ENCODE data around the gene SBF1. TPM values are rescaled to one million over a fixed set of nuclear protein-coding genes. Genes with fewer than 3 reads are reported as not detected.
"Not testable (repeated sequence)": the region's sequence is repeated elsewhere in the genome, so short reads cannot be mapped to it uniquely, and the experiment has no call there.

Gene SBF1
- total RNA-seq, 1 donor from 2014 or later = 37.3 TPM

DNA sequence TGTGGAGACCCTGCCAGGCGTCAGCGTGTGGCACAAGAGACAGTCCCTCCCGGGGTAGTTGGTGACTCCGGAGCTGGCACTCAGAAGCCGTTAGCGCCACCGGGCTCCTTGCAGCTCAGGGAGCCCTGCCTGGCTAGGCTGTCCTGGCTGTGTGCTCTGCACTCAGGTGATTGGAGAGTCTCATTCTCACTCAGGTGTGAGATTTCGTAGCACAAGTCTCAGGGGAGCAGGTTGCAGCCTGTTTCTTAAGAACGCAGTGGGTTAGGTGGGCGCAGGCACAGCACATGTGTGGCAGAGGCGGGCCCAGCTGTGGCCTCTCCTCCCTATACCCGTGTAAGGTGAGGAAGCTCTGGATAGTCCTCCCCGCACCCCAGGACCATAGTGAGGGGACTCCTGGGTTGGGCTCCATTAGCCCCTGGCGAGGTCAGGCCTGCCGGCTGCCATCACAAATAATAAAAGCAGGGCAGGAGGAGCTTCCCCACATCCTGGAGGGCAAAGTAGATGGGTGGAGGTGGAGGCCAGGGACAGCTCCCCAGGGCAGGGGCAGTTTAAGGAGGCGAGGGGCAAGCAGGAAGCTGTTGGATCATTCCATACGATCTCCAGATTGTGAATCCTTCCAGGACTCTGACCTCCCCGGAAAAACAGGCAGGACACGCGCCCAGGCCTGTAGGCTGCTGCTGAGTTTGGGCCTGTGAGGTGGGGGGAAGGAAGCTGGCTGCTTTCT is 39.4 kb downstream of the SBF1 start:
- intact Hi-C loops (cut with DNase I) = no loop called here
- Histone ChIP-seq H3K27me3 (no peaks in the 10 kb centered on the region), H3K4me3 (no peak overlapping the region), H3K27ac (no peak overlapping the region), H3K36me3 (peaks cover 5 to 77% of the 10 kb centered on the region in 2 donors), H3K4me1 (no peaks in the 10 kb centered on the region), H3K9me3 (no peaks in the 10 kb centered on the region)
- no peak for TF ChIP-seq POLR2A (IDR thresholded peaks at IDR 0.05)
- TF ChIP-seq, protein P1, sequence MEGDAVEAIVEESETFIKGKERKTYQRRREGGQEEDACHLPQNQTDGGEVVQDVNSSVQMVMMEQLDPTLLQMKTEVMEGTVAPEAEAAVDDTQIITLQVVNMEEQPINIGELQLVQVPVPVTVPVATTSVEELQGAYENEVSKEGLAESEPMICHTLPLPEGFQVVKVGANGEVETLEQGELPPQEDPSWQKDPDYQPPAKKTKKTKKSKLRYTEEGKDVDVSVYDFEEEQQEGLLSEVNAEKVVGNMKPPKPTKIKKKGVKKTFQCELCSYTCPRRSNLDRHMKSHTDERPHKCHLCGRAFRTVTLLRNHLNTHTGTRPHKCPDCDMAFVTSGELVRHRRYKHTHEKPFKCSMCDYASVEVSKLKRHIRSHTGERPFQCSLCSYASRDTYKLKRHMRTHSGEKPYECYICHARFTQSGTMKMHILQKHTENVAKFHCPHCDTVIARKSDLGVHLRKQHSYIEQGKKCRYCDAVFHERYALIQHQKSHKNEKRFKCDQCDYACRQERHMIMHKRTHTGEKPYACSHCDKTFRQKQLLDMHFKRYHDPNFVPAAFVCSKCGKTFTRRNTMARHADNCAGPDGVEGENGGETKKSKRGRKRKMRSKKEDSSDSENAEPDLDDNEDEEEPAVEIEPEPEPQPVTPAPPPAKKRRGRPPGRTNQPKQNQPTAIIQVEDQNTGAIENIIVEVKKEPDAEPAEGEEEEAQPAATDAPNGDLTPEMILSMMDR (IDR thresholded peaks at IDR 0.05) = no peak
- no peak for TF ChIP-seq POLR2AphosphoS5 (IDR thresholded peaks at IDR 0.05; ENCODE audit: insufficient read depth in 1 of 2, low read depth in 1 of 2)
- no peak for DNase-seq (ENCODE audit: extremely low spot score in 2 of 2)

GRCh38 chr22:50434849-50435248 is 40.0 kb downstream of the SBF1 start:
- H3K27me3 ChIP-seq = no peaks in the 10 kb centered on the region
- H3K4me1 ChIP-seq = no peaks in the 10 kb centered on the region
- DNase-seq (ENCODE audit: extremely low spot score in 2 of 2) = no peak
- intact Hi-C loops (cut with DNase I) = no loop called here
- H3K27ac ChIP-seq = no peak overlapping the region
- TF ChIP-seq POLR2AphosphoS5 (IDR thresholded peaks at IDR 0.05; ENCODE audit: insufficient read depth in 1 of 2, low read depth in 1 of 2) (no peak), POLR2A (IDR thresholded peaks at IDR 0.05) (no peak)
- TF ChIP-seq, protein P1 (IDR thresholded peaks at IDR 0.05) = no peak
- no peak overlapping the region for H3K4me3 ChIP-seq
- H3K9me3 ChIP-seq = no peaks in the 10 kb centered on the region
- peaks cover 5 to 77% of the 10 kb centered on the region in 2 donors for H3K36me3 ChIP-seq

DNA sequence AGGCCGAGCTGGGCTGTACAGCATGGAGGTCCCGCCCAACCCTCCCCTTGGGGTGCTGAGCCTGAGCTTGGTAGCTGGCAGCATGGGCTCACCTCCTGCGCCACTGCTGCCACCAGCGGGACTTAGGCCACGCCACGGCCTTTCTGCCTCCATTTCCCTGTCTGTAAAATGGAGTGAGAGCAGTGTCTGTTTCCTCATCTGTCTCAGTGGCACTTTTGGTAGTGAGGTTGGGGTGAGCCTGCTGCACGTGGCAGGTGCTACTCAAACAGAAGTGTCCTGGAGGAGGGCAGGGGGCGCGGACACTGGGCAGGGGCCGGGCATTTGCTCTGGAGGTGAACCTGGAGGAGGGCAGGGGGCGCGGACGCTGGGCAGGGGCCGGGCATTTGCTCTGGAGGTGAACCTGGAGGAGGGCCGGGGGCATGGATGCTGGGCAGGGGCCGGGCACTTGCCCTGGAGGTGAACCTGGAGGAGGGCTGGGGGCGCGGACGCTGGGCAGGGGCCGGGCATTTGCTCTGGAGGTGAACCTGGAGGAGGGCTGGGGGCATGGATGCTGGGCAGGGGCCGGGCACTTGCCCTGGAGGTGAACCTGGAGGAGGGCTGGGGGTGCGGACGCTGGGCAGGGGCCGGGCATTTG is 41.8 kb downstream of the SBF1 start:
- H3K4me3 ChIP-seq; DNase-seq (ENCODE audit: extremely low spot score in 2 of 2); H3K4me1 ChIP-seq; H3K9me3 ChIP-seq; intact Hi-C loops (cut with DNase I); H3K27me3 ChIP-seq; H3K27ac ChIP-seq: not testable (repeated sequence)
- peaks cover 5 to 75% of the 10 kb centered on the region in 2 donors for H3K36me3 ChIP-seq

GRCh38 chr22:50432131-50432876 is 42.5 kb downstream of the SBF1 start:
- H3K9me3 ChIP-seq = no peaks in the 10 kb centered on the region
- intact Hi-C loops (cut with DNase I) = no loop called here
- peaks cover 5 to 75% of the 10 kb centered on the region in 2 donors for H3K36me3 ChIP-seq
- H3K4me1 ChIP-seq = no peaks in the 10 kb centered on the region
- no peak overlapping the region for H3K4me3 ChIP-seq
- H3K27ac ChIP-seq = no peak overlapping the region
- TF ChIP-seq, protein P1 (IDR thresholded peaks at IDR 0.05) = no peak
- TF ChIP-seq POLR2A (IDR thresholded peaks at IDR 0.05) (no peak), POLR2AphosphoS5 (IDR thresholded peaks at IDR 0.05; ENCODE audit: insufficient read depth in 1 of 2, low read depth in 1 of 2) (no peak)
- H3K27me3 ChIP-seq = no peaks in the 10 kb centered on the region
- DNase-seq (ENCODE audit: extremely low spot score in 2 of 2) = peak in 1 of 2 donors; percentile 94

GRCh38 chr22:50425179-50425916 is 49.5 kb downstream of the SBF1 start:
- H3K36me3 ChIP-seq = peaks cover 0 to 68% of the 10 kb centered on the region in 2 donors

More at GRCh38 chr22:50425179-50425916, 49.5 kb downstream of the SBF1 start:
- no peak overlapping the region for H3K27ac ChIP-seq
- H3K9me3 ChIP-seq = no peaks in the 10 kb centered on the region
- H3K4me3 ChIP-seq = no peak overlapping the region
- no peak for DNase-seq (ENCODE audit: extremely low spot score in 2 of 2)
- TF ChIP-seq POLR2A (IDR thresholded peaks at IDR 0.05) (no peak), POLR2AphosphoS5 (IDR thresholded peaks at IDR 0.05; ENCODE audit: insufficient read depth in 1 of 2, low read depth in 1 of 2) (no peak)
- TF ChIP-seq, protein P1 (IDR thresholded peaks at IDR 0.05) = no peak
- no peaks in the 10 kb centered on the region for H3K4me1 ChIP-seq
- no peaks in the 10 kb centered on the region for H3K27me3 ChIP-seq
- intact Hi-C loops (cut with DNase I) = no loop called here

All from vagina (tissue), 2 donors.